Body of pancreas (tissue), 4 donors: Measurements from ENCODE around the gene SLC3A2.

Experiments used
- CTCF ChIP-seq, 7 experiments: fragments of 450-650 bp in 4 of 7; fragments of 200-600 bp in 3 of 7; sonication (generic) in 3 of 7; IDR thresholded peaks; one replicate each; pipeline ENCODE4 v1.5.1; 2016 to 2019; ENCODE audit warnings: antibody characterized with exemption in 7 of 7
- POLR2A ChIP-seq, 3 donors: fragments of 450-650 bp; IDR thresholded peaks; one replicate each; pipeline ENCODE4 v1.6.1; 2016; ENCODE audit warnings: antibody characterized with exemption in 3 of 3, mild to moderate bottlenecking in 2 of 3

GRCh38 chr11:62860835-62861563, 19.7 kb upstream of the SLC3A2 start:
- no peak for TF ChIP-seq CTCF (IDR thresholded peaks at IDR 0.05)
- no peak for TF ChIP-seq POLR2A (IDR thresholded peaks at IDR 0.05)
